ENCODE data around the gene MRS2. TPM values are rescaled to one million over a fixed set of nuclear protein-coding genes. Genes with fewer than 3 reads are reported as not detected.

Gene MRS2
- total RNA-seq, 2 donors from 2014 or later, result 7.9 to 8.0 TPM

Other genes with a start within 250 kb of the MRS2 start
- under 1 TPM in 1 of 2 donors, not detected in 1; 0.15 TPM for gene DCDC2, start 44.9 kb upstream of the MRS2 start, total RNA-seq
- gene GPLD1, start 86.6 kb downstream of the MRS2 start, total RNA-seq, result under 1 TPM; 0.21 to 0.40 TPM
- 1 to 10 TPM; 4.7 TPM for gene ALDH5A1, start 92.0 kb downstream of the MRS2 start, total RNA-seq
- gene KIAA0319, start 243.3 kb downstream of the MRS2 start, total RNA-seq, result under 1 TPM; 0.07 to 0.16 TPM